Activated CD4-positive, alpha-beta T cell treated with anti-CD3 and anti-CD28 coated beads for 36 hours (primary cell): ENCODE measurements around the gene TMEM179. TPM values are rescaled to one million over a fixed set of nuclear protein-coding genes. Genes with fewer than 3 reads are reported as not detected.

ENCODE experiments used
- total RNA-seq, 2 experiments: library from RNA; stranded (reverse); gene quantifications; one replicate each; pipeline ENCODE4 v1.2.3, GENCODE V29; 2021

The TMEM179 gene
- total RNA-seq, 2 experiments from 2014 or later = 0.32 TPM; not detected in 1

Other genes with a start within 250 kb of the TMEM179 start
- not detected for gene C14orf180, start 25.0 kb downstream of the TMEM179 start, total RNA-seq
- 10 to 100 TPM; 60.8 to 66.0 TPM for gene INF2, start 84.8 kb upstream of the TMEM179 start, total RNA-seq
- gene ADSS1, start 119.5 kb upstream of the TMEM179 start, total RNA-seq = 1 to 10 TPM; 2.2 to 3.2 TPM
- gene SIVA1, start 148.4 kb upstream of the TMEM179 start, total RNA-seq = 10 to 100 TPM; 47.1 to 97.1 TPM
- gene AKT1, start 191.0 kb upstream of the TMEM179 start, total RNA-seq = 100 to 1,000 TPM; 110 to 126 TPM
- 1 to 10 TPM; 1.5 to 2.0 TPM for gene ZBTB42, start 196.3 kb upstream of the TMEM179 start, total RNA-seq